ENCODE data around the gene FXYD4.

GRCh38 chr10:43402880-43403452 lies 31.5 kb downstream of the FXYD4 start:
- TF ChIP-seq POLR2A (IDR thresholded peaks at IDR 0.05): no peak
- TF ChIP-seq CTCF (IDR thresholded peaks at IDR 0.05): no peak
